HG03558 (cell line): ENCODE results near the gene XXYLT1.

Source experiments
- ATAC-seq: cut with Tn5 transposase; IDR thresholded peaks from one replicate; pipeline ENCODE4 v1.9.1; 2021; ENCODE audit warnings: moderate number of reproducible peaks; ENCODE audit not compliant: unreplicated experiment; ENCODE audit errors: extremely low read depth

Gene XXYLT1

DNA sequence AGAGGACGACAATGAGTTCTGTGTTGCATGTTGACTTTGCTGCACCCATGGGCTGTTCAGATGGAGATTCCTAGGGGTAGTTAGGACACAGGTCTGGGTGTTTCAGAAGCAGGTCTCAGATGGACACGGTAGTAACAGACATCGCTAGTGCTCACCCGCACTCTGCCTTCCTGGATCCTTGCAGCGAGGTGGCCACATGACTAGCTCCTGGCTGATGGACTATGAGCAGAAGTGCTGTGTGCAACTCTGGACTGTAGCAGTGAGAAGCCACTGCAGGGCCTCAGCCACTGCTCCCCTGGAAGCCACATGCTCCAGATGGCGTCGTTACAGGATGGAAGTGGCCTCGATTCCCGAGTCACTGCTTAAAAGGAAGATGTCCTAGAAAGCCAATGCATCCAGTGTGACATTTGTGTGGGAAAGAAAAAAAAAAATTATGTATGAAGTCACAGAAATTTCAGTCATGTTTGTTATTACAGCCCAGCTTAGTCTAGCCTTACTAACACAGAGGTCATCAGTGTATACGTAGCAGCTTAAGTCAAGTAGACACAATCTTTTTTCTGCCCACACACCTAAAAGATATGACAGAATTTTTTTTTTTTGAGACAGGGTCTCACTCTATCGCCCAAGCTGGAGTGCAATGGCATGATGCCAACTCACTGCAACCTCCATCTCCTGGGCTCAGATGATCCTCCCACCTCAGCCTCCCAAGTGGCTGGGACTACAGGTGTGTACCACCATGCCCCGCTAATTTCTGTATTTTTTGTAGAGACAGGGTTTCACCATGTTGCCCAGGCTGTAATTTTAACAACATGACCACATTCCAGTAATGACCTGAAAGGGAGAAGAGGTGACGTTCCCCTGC lies 95.3 kb downstream of the XXYLT1 start:
- ATAC-seq: no peak

DNA sequence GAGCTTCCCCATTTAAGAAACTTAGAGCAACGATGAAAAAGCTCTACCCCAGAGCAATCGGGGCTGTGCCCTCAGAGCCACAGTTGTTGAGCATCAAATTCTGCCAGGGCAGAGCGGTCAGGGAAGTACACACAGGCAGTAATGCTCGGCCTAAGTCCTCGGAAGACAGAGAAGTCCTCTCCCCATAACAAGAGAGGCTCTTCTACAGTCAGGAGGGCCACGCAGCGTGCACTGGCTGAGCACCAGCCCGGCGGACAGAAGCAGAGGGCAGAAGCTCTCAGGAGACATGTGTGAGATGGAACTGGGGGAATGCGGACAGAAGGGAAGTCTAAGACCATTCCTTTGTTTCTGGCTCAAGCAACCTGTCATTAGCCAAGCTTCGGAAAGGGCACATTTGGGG lies 95.9 kb downstream of the XXYLT1 start:
- no peak for ATAC-seq

DNA sequence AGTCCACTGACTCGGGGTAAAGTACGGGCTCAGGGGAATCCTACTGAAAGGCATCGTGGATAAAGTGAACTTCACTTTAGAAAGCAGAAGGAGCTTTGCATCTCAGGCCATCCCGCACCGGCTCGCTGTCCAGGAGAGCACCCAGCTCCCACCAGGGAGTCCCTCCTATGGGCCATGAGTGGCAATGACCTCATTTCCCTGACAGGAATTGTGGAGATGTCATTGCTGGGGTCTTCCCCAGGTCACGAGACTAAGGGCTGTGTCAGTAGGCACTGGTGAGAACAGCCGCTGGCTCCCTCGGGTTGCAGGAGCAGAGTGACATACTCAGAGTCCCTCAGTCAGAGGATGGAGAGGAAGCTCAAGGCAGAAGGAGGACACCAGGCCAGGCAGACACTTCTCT lies 97.3 kb downstream of the XXYLT1 start:
- no peak for ATAC-seq

DNA sequence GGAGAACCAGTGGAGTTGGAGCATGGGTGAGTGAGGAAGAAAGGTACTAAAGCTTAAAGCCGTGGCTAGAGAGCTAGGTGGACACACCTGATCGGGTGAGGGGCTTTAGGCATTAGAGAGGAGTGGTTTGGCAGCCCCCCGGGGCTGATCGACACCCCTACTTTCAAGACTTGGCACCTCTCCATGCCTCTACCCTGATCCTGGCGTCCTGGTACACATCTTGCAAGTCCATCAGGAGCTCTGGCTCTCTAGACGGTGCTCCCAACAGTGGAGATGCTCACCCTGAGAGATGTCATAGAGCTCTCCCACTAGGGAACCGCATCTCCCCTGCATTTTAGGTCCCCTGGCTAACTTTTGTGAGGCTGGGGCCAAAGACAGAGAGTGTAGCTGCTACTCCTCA lies 98.1 kb downstream of the XXYLT1 start:
- no peak for ATAC-seq

DNA sequence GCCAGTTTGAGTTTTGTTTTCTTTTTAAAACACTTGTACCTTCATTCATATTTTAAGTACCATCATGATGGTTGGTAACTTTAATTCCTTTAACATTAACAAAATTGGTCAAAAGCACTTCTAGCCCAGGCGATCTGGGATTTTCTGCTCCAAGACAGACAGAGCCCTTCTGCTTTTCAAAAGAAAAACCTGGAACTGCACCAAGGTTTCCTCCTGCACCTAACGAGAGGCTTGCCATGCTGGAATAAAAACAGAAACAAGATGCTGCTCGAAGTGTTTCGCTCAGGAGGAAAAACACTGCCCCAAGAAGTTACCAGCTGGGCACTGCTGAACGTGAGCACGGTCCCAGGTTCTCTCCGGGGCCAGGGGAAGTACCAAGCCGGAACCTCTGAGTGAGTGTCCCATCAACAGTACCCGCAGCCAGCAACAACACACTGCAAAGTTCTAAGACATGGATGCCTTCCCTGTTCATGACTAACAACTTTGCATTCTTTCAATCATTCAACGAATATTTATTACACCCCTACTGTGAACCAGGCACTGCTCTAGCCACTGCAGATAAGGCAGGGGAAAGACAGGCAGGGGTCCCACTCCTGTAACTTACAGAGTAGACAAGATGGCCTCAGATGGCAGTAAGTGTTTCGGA lies 98.8 kb downstream of the XXYLT1 start:
- ATAC-seq: no peak

DNA sequence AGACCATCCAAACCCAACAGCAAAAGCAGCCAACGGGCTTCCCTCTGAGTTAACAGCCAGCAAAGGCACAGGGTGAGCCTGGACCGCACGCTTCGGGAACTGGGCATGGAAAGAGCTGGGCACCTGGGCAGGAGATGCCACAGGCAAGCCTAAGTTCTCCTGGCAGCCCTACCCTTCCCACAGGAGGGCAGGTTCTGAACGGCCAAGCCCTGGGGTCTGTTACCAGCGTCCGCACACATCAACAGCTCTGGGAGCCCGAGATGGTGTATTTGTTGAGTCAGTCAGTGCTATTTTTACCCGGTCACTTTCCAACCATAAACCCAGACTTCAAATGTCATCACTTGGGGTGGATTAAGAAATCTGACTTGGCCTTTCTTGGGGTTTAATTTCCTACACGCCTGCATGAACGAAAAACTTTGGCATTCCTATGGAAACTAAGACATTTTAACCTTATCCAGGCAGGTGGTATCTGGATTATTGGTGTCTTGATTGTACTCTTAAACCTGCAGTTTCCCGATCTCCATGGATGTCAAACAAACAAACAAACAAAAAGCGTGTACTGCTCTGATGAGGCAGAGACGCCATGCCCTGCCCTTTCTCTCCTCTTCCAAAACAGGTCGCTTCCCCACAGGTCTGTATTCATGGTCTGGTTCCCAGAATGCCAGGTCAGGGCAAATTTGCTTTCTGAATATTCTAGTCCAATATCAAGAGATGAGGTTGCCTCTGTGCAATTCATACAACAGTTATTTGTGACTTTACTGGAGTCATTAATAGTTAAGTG lies 99.7 kb downstream of the XXYLT1 start:
- ATAC-seq: no peak

DNA sequence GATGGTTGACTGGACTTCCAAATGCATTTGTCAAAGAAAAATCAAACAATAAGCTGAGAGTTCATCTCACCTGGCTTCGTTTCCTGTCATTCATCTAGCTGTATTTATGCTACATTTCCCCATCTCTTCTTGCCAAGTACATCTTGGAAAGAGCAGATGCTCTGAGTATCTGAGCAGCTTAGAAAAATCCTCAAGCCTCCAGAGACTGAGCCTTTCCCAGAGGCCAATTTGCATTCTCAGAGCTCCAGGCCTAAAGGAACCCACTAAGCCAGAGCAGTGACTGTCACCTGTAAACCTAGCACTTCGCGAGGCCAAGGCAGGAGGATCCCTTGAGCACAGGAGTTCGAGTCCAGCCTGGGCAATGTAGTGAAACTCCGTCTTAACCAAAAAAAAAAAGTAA lies 100.5 kb downstream of the XXYLT1 start:
- ATAC-seq: no peak

DNA sequence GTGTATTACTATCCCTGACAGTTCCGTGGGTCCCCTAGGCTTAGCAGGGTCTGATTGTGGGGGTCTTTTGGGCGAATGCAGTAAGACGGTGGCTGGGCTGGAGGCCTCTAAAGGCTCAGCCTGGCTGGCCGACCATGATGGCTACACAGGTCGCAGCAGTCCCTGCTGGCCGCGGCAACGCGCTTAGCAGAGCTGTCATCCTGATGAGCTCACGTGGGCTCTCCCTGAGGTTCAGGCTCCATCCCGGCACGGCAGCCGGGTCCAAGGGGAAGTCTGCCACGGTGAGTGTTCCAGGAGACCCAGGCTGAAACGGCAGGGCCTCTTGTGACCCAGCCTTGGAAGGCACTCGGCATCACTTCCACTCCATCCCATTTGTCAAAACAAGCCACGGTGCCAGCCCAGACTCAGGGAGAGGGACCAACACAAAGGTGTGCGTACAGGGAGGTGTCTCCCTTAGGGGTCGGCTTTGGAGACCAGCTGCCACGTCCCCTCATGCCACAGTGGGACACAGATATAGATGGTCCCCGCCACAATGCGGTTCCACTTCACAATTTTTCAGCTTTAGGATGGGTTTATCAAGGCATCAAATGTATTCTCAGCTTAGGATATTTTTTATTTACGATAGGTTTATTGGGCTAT lies 101.8 kb downstream of the XXYLT1 start:
- no peak for ATAC-seq

DNA sequence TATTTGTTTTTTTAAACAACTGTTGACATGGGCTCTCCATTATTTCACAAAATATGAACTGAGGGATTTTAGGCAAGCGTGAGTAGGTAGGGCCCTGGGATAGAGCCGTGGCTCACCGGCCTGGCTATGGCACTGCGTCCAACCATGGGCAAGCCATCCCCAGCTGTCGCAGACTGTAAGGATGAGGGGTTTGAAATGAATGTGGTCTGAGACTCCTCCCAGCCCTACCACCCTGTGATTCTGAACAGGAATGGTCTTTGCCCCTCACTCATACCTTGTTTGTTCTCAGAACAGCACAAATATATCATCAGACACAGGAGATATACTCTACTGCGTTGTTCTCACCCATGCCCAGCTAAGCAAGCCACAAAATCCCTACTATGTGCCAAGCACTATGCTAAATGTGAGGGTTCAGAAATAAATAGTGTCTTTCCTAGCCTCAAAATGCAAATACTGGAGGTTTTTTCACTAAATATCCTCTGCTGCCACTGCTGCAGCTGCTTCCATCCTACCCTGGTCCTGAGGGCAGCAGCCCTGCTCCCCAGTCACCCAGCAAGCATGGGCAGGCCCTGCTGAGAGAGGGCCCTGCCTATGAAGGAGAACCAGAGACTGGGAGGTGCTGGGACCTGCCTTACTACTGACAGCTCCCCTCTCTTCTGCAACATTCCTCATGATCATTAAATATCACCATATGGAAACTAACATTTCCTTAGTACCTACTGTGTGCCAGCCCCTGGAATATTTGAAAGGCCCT lies 102.8 kb downstream of the XXYLT1 start:
- no peak for ATAC-seq

DNA sequence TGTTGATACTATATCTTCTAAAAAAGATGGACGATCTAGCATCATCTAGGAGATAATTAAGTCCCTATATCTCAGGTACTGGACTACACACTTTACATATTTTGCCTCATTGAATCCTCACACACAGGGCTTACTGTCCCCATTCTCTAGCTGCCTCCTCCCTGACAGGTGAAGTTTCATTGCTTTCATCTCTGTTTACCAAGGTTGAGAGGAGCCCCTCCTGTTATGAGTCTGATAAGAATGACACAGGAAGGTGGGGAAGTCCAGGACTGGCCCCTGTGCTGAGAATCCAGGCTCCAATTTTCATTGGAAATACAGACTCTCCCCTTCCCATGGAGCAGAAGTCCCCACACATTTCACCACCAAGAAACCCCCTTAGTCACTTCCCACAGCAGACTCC lies 105.2 kb downstream of the XXYLT1 start:
- no peak for ATAC-seq

DNA sequence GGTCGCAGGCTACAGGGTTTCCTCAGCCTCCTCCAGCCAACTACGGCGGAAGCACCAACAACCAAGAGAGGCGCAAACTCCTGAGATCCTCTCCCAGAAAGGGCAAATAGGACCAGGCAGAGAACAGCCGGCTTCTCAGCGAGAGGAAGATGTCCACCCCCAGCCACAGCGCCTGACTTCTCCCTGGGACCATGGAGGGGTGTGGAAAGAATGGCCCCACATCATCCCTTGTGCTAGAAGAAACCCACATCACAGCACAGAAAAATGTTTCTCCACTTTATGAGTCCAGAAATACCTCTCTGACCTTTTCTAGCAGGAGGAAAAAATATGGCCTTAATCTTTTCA lies 105.7 kb downstream of the XXYLT1 start:
- ATAC-seq: no peak

DNA sequence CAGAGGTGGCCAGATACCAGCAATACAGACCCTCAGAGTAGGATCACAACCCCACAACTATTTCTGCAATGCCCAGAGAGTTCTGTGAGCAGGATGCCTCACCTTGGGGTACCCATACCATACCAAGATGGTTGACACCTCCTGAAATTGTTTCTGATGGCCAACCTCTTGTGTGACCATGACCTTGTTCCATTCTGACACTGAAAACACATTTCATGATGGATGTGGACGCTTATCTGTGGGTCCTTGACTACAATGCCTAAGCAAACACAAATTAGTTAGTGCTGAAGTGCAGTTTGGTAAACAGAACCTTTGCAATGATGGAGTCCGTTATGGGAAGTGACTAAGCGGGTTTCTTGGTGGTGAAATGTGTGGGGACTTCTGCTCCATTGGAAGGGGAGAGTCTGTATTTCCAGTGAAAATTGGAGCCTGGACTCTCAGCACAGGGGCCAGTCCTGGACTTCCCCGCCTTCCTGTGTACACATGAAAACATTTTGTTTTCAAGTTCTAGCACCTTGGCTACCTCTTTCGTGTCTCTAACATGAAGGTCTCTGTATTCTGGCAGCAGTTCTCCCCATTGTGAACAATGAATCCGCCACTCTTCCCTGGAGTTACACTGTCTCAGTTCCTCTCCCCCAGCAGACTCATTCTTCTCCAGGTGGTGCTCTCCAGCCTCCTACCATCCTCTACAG lies 106.2 kb downstream of the XXYLT1 start:
- ATAC-seq: no peak

DNA sequence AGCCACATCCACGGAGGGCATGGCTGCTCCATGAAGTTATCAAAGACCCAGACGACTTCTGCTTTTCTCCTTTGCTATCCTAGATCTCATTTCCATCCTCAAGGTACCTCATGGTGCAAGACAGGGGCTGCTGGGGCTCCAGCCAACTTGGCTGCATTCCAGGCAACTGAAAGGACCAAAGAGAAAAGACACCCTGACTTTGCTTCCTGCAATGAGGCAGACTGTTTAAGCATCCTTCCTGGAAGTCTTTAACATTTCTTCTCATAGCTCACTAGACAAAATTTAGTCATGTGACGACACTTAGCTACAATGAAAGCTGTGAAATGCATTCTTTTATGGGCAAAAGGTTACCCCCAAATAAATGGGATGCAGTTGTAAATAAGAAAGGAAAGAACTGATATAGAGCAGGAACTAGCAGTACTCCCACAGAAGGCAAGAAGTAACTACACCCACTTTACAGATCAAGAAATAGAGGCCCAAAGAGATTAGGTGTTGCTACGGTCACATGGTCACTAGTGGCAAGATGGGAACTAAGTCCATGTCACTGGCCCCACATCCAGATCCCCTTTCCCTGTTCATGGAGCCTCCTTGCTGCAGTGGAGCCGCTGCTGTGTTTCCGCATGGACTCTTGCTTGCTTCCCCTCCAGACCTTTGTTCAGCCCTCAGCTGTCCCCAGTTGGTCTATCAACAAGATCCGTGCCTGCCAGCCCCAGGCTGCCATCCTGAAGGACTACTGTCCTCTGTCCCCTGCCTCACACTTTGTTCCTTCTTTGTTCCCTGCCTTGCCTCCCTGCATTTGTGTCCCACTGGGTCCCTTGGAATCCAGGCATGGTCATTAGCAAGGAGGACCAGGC lies 107.0 kb downstream of the XXYLT1 start:
- ATAC-seq: no peak

DNA sequence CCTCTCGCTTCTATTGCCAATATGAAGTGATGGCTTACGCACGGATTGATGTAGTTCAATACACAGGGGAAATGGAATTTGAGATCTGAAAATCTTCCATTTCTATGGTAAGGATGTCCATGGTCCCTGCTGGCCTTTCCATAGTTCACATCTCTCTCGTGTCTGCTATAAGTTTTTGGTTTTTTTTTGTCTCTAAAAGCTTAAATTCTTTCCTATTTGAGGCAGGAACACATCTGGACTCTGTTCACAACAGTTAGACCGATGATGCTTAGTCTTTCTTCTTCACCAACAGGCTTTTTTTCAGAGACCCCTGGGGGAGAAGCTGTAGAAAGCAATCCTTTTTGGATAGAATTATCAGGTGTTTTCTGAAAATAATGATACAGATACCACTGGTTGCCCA lies 108.1 kb downstream of the XXYLT1 start:
- ATAC-seq: no peak

DNA sequence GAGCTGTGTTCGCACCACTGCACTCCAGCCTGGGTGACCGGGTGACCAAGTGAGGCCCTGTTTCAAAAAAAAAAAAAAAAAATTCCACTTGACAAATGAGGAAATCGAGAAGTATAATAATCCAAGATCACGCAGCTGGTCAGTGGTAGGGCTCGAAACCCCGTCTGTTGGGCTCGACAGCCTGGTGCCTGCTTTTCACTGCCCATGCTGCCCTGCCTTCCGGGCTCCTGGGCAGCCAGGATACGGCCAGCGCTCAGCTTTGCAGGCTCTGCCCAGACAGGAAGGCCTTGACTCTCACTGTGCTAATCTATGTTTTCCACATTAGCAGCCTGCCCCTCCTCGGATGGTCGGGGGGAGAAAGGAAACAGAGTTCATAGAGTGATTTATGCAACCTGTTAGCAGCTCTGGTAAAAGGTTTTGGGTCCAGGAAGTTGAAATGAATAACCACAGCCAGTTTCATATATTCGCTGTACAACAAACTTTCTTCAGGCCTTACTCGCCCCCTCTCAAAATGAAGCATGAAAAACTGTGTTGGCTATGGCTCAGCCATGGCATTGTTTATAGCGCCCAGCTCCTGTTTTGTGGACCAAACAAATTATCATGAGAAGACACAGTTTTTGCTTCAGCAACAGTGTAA lies 108.8 kb downstream of the XXYLT1 start:
- ATAC-seq: no peak

DNA sequence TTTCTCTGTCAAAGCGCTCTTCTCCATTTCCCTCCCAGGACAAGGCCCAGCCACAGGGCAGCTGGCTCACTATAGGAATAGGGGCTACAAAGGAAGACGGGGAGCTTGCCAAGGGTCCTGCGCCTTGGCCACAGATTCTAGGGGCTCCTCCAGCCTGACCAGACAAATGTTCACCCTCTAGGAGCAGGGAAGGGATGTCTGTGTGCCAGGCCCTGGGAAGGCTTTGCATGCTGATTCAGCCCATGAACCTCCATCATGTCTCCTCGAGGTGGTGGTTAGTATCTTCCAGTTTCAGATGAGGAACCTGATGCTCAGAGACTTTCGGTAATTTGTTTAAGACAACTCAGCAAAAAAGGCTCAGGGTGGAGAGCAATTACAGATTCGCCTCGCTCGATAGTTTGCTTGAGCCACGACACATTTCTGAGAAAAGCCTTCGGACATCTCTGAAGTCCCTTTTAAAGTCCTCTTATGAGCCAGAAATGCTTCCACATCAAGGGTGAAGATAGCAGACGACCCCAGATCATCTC lies 110.0 kb downstream of the XXYLT1 start:
- ATAC-seq: no peak

DNA sequence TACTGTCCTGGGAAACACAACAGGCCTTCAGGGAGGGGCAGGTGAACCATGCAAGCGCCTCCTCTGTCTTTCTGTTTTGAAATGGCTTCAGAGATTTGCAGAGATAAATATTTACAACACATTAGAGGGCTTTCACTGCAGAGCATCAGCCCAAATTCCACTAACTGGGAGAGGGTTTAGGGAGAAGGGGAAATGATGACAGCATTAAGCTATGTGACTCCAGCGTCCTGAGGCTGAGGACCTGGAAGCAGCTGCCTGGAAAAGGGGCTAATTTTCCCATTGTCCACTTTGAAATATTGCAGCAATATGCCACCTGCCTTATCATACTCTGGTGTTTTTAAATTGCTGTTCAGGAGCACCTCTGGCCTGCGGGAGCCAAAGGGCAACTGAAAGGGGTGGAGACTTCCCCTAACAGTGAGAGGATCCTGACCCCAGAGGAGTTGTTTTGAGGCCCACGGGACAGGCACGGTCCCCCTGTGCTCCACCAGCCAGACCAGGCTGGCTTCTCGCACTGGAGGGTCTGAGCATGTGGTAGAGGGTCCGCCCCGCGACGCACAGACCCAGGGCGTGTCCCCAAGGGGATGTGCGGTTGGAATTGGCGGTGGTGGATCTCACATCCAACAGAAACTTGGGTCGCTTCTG lies 110.6 kb downstream of the XXYLT1 start:
- ATAC-seq: no peak

DNA sequence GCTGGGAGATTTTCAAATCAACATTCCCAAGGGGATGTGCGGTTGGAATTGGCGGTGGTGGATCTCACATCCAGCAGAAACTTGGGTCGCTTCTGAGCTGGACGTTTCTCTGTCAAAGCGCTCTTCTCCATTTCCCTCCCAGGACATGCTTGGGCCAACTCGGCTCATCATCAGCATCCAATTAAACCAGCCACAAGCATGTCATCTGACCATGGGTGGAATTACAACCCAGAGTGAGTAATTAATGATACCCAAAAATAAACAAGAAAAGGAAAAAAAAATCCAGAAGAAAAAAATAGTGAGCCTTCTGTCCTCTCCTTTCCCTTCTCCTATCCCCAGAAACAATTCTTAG lies 111.2 kb downstream of the XXYLT1 start:
- ATAC-seq: no peak
